T-helper 17 cell (primary cell): ENCODE measurements around the gene OR5K3. TPM values are rescaled to one million over a fixed set of nuclear protein-coding genes. Genes with fewer than 3 reads are reported as not detected.
"Not testable (repeated sequence)": the region's sequence is repeated elsewhere in the genome, so short reads cannot be mapped to it uniquely, and the experiment has no call there.

ENCODE experiments used
- ATAC-seq: fragments of 150-1000 bp; cut with Tn5 transposase; 2 replicates; pipeline ENCODE4 v1.10.0; 2021; ENCODE audit warnings: mild to moderate bottlenecking, moderate library complexity
- DNase-seq, 3 donors: peaks; one replicate each; pipeline versions ENCODE4 v3.0.0 to v3.0.0-alpha.2; 2020 to 2021
- H3K9me3 ChIP-seq: one replicate; pipeline ENCODE4 v1.7.0; 2013; ENCODE audit warnings: low read length, mild to moderate bottlenecking; ENCODE audit not compliant: control insufficient read depth, poor library complexity, severe bottlenecking
- H3K27ac Mint-ChIP-seq: one replicate; pipeline ENCODE4 v1.8.0; 2022; ENCODE audit warnings: mild to moderate bottlenecking, moderate library complexity, mixed read lengths
- H3K27me3 Mint-ChIP-seq: one replicate; pipeline ENCODE4 v1.8.0; 2022; ENCODE audit warnings: mixed read lengths
- H3K36me3 Mint-ChIP-seq: one replicate; pipeline ENCODE4 v1.8.0; 2022; ENCODE audit warnings: low read depth, mixed read lengths
- H3K4me1 Mint-ChIP-seq: one replicate; pipeline ENCODE4 v1.8.0; 2022; ENCODE audit warnings: mild to moderate bottlenecking, mixed read lengths
- H3K4me3 Mint-ChIP-seq: one replicate; pipeline ENCODE4 v1.8.0; 2022; ENCODE audit warnings: mild to moderate bottlenecking, moderate library complexity, mixed read lengths
- total RNA-seq, 4 donors: library from RNA in 2 of 4; stranded (reverse) in 2 of 4; gene quantifications; one replicate each; pipeline ENCODE4 v1.2.3 and lab custom pipeline; 2022 to 2026

The OR5K3 gene
- total RNA-seq, 2 donors from 2014 or later: not detected

GRCh38 chr3:98372445-98372844 is 18.0 kb upstream of the OR5K3 start:
- Mint-ChIP-seq H3K27ac (no peak overlapping the region), H3K4me1 (peaks cover 3% of the 10 kb centered on the region), H3K36me3 (peaks cover under 1% of the 10 kb centered on the region), H3K4me3 (no peak overlapping the region), H3K27me3 (peaks cover 14% of the 10 kb centered on the region)
- H3K9me3 ChIP-seq: no peaks in the 10 kb centered on the region
- DNase-seq (no peak), ATAC-seq (no peak)

GRCh38 chr3:98376631-98377030 is 13.8 kb upstream of the OR5K3 start:
- DNase-seq (no peak), ATAC-seq (no peak)
- peaks cover 3% of the 10 kb centered on the region for H3K4me1 Mint-ChIP-seq
- H3K9me3 ChIP-seq: no peaks in the 10 kb centered on the region
- H3K4me3 Mint-ChIP-seq: no peak overlapping the region
- H3K27ac Mint-ChIP-seq: no peak overlapping the region
- H3K27me3 Mint-ChIP-seq: peaks cover 11% of the 10 kb centered on the region
- no peaks in the 10 kb centered on the region for H3K36me3 Mint-ChIP-seq

GRCh38 chr3:98388147-98388546 is 2.3 kb upstream of the OR5K3 start:
- H3K36me3 Mint-ChIP-seq: peaks cover 2% of the 10 kb centered on the region
- peaks cover 21% of the 10 kb centered on the region for H3K27me3 Mint-ChIP-seq
- DNase-seq (no peak), ATAC-seq (no peak)
- no peaks in the 10 kb centered on the region for H3K4me1 Mint-ChIP-seq
- peaks cover 2% of the 10 kb centered on the region for H3K9me3 ChIP-seq
- H3K4me3 Mint-ChIP-seq: no peak overlapping the region
- H3K27ac Mint-ChIP-seq: no peak overlapping the region

- Mint-ChIP-seq H3K36me3 (peaks cover 2% of the 10 kb centered on the region), H3K4me3 (no peak overlapping the region), H3K27ac (no peak overlapping the region), H3K4me1 (no peaks in the 10 kb centered on the region), H3K27me3 (peaks cover 22% of the 10 kb centered on the region)
- no peak for ATAC-seq
- DNase-seq: no peak
- H3K9me3 ChIP-seq: peaks cover 2% of the 10 kb centered on the region
These were observed 4.6 kb downstream of the OR5K3 start for GRCh38 chr3:98395101-98395500.

GRCh38 chr3:98396482-98396881 is 6.0 kb downstream of the OR5K3 start:
- H3K36me3 Mint-ChIP-seq, H3K4me1 Mint-ChIP-seq: not testable (repeated sequence)

GRCh38 chr3:98398513-98398912 is 8.0 kb downstream of the OR5K3 start:
- DNase-seq (no peak), ATAC-seq (no peak)
- Mint-ChIP-seq H3K4me1 (no peaks in the 10 kb centered on the region), H3K36me3 (peaks cover 2% of the 10 kb centered on the region), H3K4me3 (no peak overlapping the region), H3K27ac (no peak overlapping the region), H3K27me3 (peaks cover 16% of the 10 kb centered on the region)
- H3K9me3 ChIP-seq: peaks cover 8% of the 10 kb centered on the region

More at GRCh38 chr3:98396482-98396881, 6.0 kb downstream of the OR5K3 start:
- H3K27me3 Mint-ChIP-seq: peaks cover 16% of the 10 kb centered on the region
- ATAC-seq, DNase-seq, H3K9me3 ChIP-seq, H3K27ac Mint-ChIP-seq, H3K4me3 Mint-ChIP-seq: not testable (repeated sequence)

- Mint-ChIP-seq H3K4me1 (no peaks in the 10 kb centered on the region), H3K36me3 (peaks cover 2% of the 10 kb centered on the region), H3K27me3 (no peaks in the 10 kb centered on the region), H3K27ac (no peak overlapping the region), H3K4me3 (no peak overlapping the region)
- ATAC-seq (no peak), DNase-seq (no peak)
- peaks cover 18% of the 10 kb centered on the region for H3K9me3 ChIP-seq
These were observed 12.0 kb downstream of the OR5K3 start for GRCh38 chr3:98402507-98402906.

GRCh38 chr3:98404010-98404409 is 13.5 kb downstream of the OR5K3 start:
- ATAC-seq: no peak
- DNase-seq: no peak
- Mint-ChIP-seq H3K36me3 (peaks cover 2% of the 10 kb centered on the region), H3K4me1 (no peaks in the 10 kb centered on the region), H3K4me3 (no peak overlapping the region), H3K27ac (no peak overlapping the region), H3K27me3 (no peaks in the 10 kb centered on the region)
- peaks cover 18% of the 10 kb centered on the region for H3K9me3 ChIP-seq

GRCh38 chr3:98406034-98406433 is 15.6 kb downstream of the OR5K3 start:
- no peak for ATAC-seq
- no peak overlapping the region for H3K4me3 Mint-ChIP-seq
- no peak for DNase-seq
- H3K4me1 Mint-ChIP-seq: no peaks in the 10 kb centered on the region
- H3K9me3 ChIP-seq: peaks cover 16% of the 10 kb centered on the region
- no peaks in the 10 kb centered on the region for H3K27me3 Mint-ChIP-seq
- peaks cover 2% of the 10 kb centered on the region for H3K36me3 Mint-ChIP-seq
- H3K27ac Mint-ChIP-seq: no peak overlapping the region

GRCh38 chr3:98432575-98432974 is 42.1 kb downstream of the OR5K3 start:
- Mint-ChIP-seq H3K4me3 (no peak overlapping the region), H3K4me1 (no peaks in the 10 kb centered on the region), H3K27ac (no peak overlapping the region), H3K27me3 (no peaks in the 10 kb centered on the region), H3K36me3 (no peaks in the 10 kb centered on the region)
- ATAC-seq (no peak), DNase-seq (no peak)
- peaks cover 8% of the 10 kb centered on the region for H3K9me3 ChIP-seq

- no peak for ATAC-seq
- no peak overlapping the region for H3K27ac Mint-ChIP-seq
These were observed 43.3 kb downstream of the OR5K3 start for GRCh38 chr3:98433764-98434163.

GRCh38 chr3:98434412-98434811 is 43.9 kb downstream of the OR5K3 start:
- H3K27me3 Mint-ChIP-seq: no peaks in the 10 kb centered on the region
- no peak for ATAC-seq
- H3K36me3 Mint-ChIP-seq: no peaks in the 10 kb centered on the region
- DNase-seq: no peak
- peaks cover 8% of the 10 kb centered on the region for H3K9me3 ChIP-seq
- H3K27ac Mint-ChIP-seq: no peak overlapping the region
- H3K4me1 Mint-ChIP-seq: no peaks in the 10 kb centered on the region
- H3K4me3 Mint-ChIP-seq: no peak overlapping the region

More at GRCh38 chr3:98433764-98434163, 43.3 kb downstream of the OR5K3 start:
- DNase-seq: no peak
- H3K4me1 Mint-ChIP-seq: no peaks in the 10 kb centered on the region
- H3K36me3 Mint-ChIP-seq: no peaks in the 10 kb centered on the region
- H3K27me3 Mint-ChIP-seq: no peaks in the 10 kb centered on the region
- H3K9me3 ChIP-seq: peaks cover 8% of the 10 kb centered on the region
- no peak overlapping the region for H3K4me3 Mint-ChIP-seq

- no peak for ATAC-seq
- no peaks in the 10 kb centered on the region for H3K9me3 ChIP-seq
- no peak overlapping the region for H3K27ac Mint-ChIP-seq
- no peak for DNase-seq
- H3K4me3 Mint-ChIP-seq: no peak overlapping the region
- H3K27me3 Mint-ChIP-seq: peaks cover 8% of the 10 kb centered on the region
- no peaks in the 10 kb centered on the region for H3K36me3 Mint-ChIP-seq
- no peaks in the 10 kb centered on the region for H3K4me1 Mint-ChIP-seq
These were observed 49.8 kb downstream of the OR5K3 start for GRCh38 chr3:98440283-98440682.
